K562 (cell line): ENCODE data around the gene CCND3. TPM values are rescaled to one million over a fixed set of nuclear protein-coding genes. Genes with fewer than 3 reads are reported as not detected.

Source experiments
- ATAC-seq: fragments of 200-7000 bp; cut with Tn5 transposase; 3 replicates; pipeline ENCODE4 v1.9.1; 2020; ENCODE audit warnings: moderate library complexity
- BruUV-seq: library from RNA; stranded (reverse); fragments of 400-500 nt; replicated peaks from 2 replicates; lab custom pipeline; 2021; lab: Mats Ljungman, UMichigan
- CTCF ChIA-PET: fragments of 300-600 bp; formaldehyde crosslinking; extraction: SDS; loops from one replicate; lab custom pipeline; 2021; ENCODE audit warnings: low intra/inter-chr PET ratio; lab: Yijun Ruan, JAX
- POLR2A ChIA-PET: fragments of 300-600, 350-650 bp; sonication (Branson Sonifier 250); formaldehyde crosslinking; extraction: SDS; loops from one replicate; lab custom pipeline; 2021; ENCODE audit warnings: antibody characterized with exemption, inconsistent platforms; lab: Yijun Ruan, JAX
- DNase-seq, 4 experiments: peaks; one replicate each; pipeline versions ENCODE4 v3.0.0 to v3.0.0-alpha.2; 2011 to 2018; ENCODE audit warnings: low spot score in 3 of 4, mixed read lengths in 3 of 4; ENCODE audit errors: extremely low read depth in 1 of 4
- FAIRE-seq: peaks from 2 replicates; lab custom pipeline; 2011; peaks lifted over from hg19 to GRCh38; lab: Jason Lieb, UNC
- H2AFZ ChIP-seq: 2 replicates; pipeline ENCODE4 v1.6.0; 2011; ENCODE audit warnings: low read depth, low read length, control low read depth, inconsistent platforms
- H3K27ac ChIP-seq: fragments of 200-600 bp; 3 replicates; pipeline ENCODE4 v1.8.0; 2011; ENCODE audit warnings: low read depth, mild to moderate bottlenecking, control low read depth, inconsistent platforms, low read length, moderate library complexity, mixed read lengths; ENCODE audit errors: extremely low read depth
- H3K27me3 ChIP-seq, 2 experiments: fragments of 300-600 bp in 1 of 2; 2 replicates in 1 of 2; 3 replicates in 1 of 2; pipeline versions ENCODE4 v1.6.0 to v1.8.0; 2011; ENCODE audit warnings: inconsistent platforms in 2 of 2, low read length in 2 of 2, mild to moderate bottlenecking in 1 of 2, mixed read lengths in 1 of 2, moderate library complexity in 1 of 2; ENCODE audit not compliant: control insufficient read depth in 2 of 2, insufficient read depth in 2 of 2
- H3K36me3 ChIP-seq: fragments of 300-600 bp; 3 replicates; pipeline ENCODE4 v1.8.0; 2011; ENCODE audit warnings: mild to moderate bottlenecking, low read length, inconsistent platforms; ENCODE audit not compliant: control insufficient read depth, insufficient read depth
- H3K4me1 ChIP-seq, 2 experiments: fragments of 200-600 bp in 1 of 2; replicated peaks in 1 of 2; 2 replicates in 1 of 2; 3 replicates in 1 of 2; pipeline versions ENCODE4 v1.5.1 to v1.8.0; 2011; ENCODE audit warnings: inconsistent platforms in 2 of 2, low read length in 2 of 2, mild to moderate bottlenecking in 1 of 2, mixed read lengths in 1 of 2, moderate library complexity in 1 of 2; ENCODE audit not compliant: control insufficient read depth in 2 of 2, insufficient read depth in 2 of 2
- H3K4me2 ChIP-seq: 2 replicates; pipeline ENCODE4 v1.6.1; 2011; ENCODE audit warnings: low read length, control low read depth, inconsistent platforms, mixed read lengths; ENCODE audit not compliant: insufficient read depth
- H3K4me3 ChIP-seq: fragments of 200-600 bp; sonication (generic), shearing (Covaris generic); 2 replicates; pipeline ENCODE4 v1.5.1; 2016; ENCODE audit warnings: control low read depth, inconsistent platforms
- H3K79me2 ChIP-seq: fragments of 200-600 bp; 3 replicates; pipeline ENCODE4 v1.8.0; 2011; ENCODE audit warnings: low read length, inconsistent platforms; ENCODE audit not compliant: control insufficient read depth, insufficient read depth
- H3K9ac ChIP-seq, 2 experiments: 2 replicates each; pipeline versions ENCODE4 v1.6.0 to v1.6.1; 2011; ENCODE audit warnings: low read depth in 2 of 2, low read length in 2 of 2, control low read depth in 1 of 2, inconsistent platforms in 1 of 2, mild to moderate bottlenecking in 1 of 2, mixed read lengths in 1 of 2; ENCODE audit not compliant: insufficient read depth in 1 of 2
- H3K9me1 ChIP-seq: one replicate; pipeline ENCODE4 v1.6.0; 2011; ENCODE audit warnings: inconsistent platforms, mild to moderate bottlenecking, low read length, moderate library complexity; ENCODE audit not compliant: control insufficient read depth, insufficient read depth
- H3K9me3 ChIP-seq: replicated peaks from 2 replicates; pipeline ENCODE4 v1.5.1; 2011; ENCODE audit warnings: low read depth, low read length, inconsistent platforms; ENCODE audit not compliant: control insufficient read depth, insufficient read depth
- H4K20me1 ChIP-seq: replicated peaks from 2 replicates; pipeline ENCODE4 v1.6.1; 2011; ENCODE audit warnings: low read length, inconsistent platforms, mixed read lengths; ENCODE audit not compliant: control insufficient read depth, insufficient read depth
- EWSR1 ChIP-seq: fragments of 450-650 bp; IDR thresholded peaks from 2 replicates; pipeline ENCODE4 v1.6.1; 2018; ENCODE audit warnings: borderline replicate concordance, mild to moderate bottlenecking, low read depth, moderate library complexity; ENCODE audit not compliant: partially characterized antibody
- FOXM1 ChIP-seq, 2 experiments: fragments of 450-650 bp in 1 of 2; sonication (generic) in 1 of 2; formaldehyde crosslinking in 1 of 2; IDR thresholded peaks; 2 replicates each; pipeline versions ENCODE4 v1.6.1 to v1.9.0; 2017 to 2022; ENCODE audit warnings: low read depth in 2 of 2, mild to moderate bottlenecking in 2 of 2, missing genetic modification reagents in 1 of 2, moderate library complexity in 1 of 2
- HMGXB4 ChIP-seq: sonication (generic); formaldehyde crosslinking; IDR thresholded peaks from 2 replicates; pipeline ENCODE4 v1.8.1; 2023; ENCODE audit warnings: mild to moderate bottlenecking, missing genetic modification reagents
- LCOR ChIP-seq: sonication (generic); formaldehyde crosslinking; IDR thresholded peaks from 2 replicates; pipeline ENCODE4 v1.8.0; 2022; ENCODE audit warnings: mild to moderate bottlenecking, missing genetic modification reagents
- MAFK ChIP-seq: IDR thresholded peaks from 2 replicates; pipeline ENCODE4 v1.6.1; 2011; ENCODE audit warnings: low read length, improper control_type of control experiment
- POLR3A ChIP-seq: IDR thresholded peaks from 2 replicates; pipeline ENCODE4 v1.6.1; 2011; ENCODE audit warnings: borderline replicate concordance, mild to moderate bottlenecking, moderate library complexity; ENCODE audit not compliant: insufficient read length, insufficient read depth; ENCODE audit errors: extremely low read depth
- STAG1 ChIP-seq: sonication (generic); formaldehyde crosslinking; IDR thresholded peaks from 2 replicates; pipeline ENCODE4 v1.5.0; 2020; ENCODE audit warnings: missing genetic modification reagents, borderline replicate concordance
- XRCC5 ChIP-seq: fragments of 200-400 bp; formaldehyde crosslinking; IDR thresholded peaks from 2 replicates; pipeline ENCODE4 v1.6.1; 2017; ENCODE audit warnings: low read depth, mild to moderate bottlenecking, low read length
- ZKSCAN8 ChIP-seq: fragments of 200-800 bp; sonication (Bioruptor generic); IDR thresholded peaks from 2 replicates; pipeline ENCODE4 v1.6.1; 2016; ENCODE audit warnings: missing genetic modification characterization, missing compliant biosample characterization
- ZNF280A ChIP-seq: fragments of 450-650 bp; IDR thresholded peaks from 2 replicates; pipeline ENCODE4 v1.6.1; 2018; ENCODE audit warnings: mild to moderate bottlenecking, low read depth; ENCODE audit not compliant: partially characterized antibody
- WGBS: fragments of 100-300 bp; shearing (Covaris generic); methylation state at CpG from one replicate; pipeline ENCODE4 v1.1.6; 2016; ENCODE audit warnings: low coverage, mixed read lengths; ENCODE audit not compliant: insufficient coverage; ENCODE audit errors: missing lambda C conversion rate; 5-methylcytosine and 5-hydroxymethylcytosine counted together
- in situ Hi-C: fragments of 300-500 bp; cut with MboI; formaldehyde crosslinking; loops from 4 replicates; pipeline ENCODE4 v1.15.0; 2018; ENCODE audit warnings: inconsistent platforms, mixed read lengths
- intact Hi-C: fragments of 100-400 bp; cut with micrococcal nuclease; formaldehyde crosslinking; loops from 2 replicates; pipeline ENCODE4 v1.14.2; 2022
- polyA plus RNA-seq, 8 experiments: library from polyadenylated mRNA; depleted of rRNA in 4 of 8; stranded (reverse) in 5 of 8; unstranded in 3 of 8; fragments of >200 nt; fragmentation: Nextera tagmentation in 2 of 8; fragmentation: Illumina TruSeq in 1 of 8; extraction: Ambion mirVana in 2 of 8; extraction: Trizol in 1 of 8; gene quantifications; 2 replicates each; pipeline versions ENCODE4 v1.2.1 to v1.2.3, GENCODE V29; 2011 to 2014; ENCODE audit warnings: inconsistent platforms in 1 of 8, missing spikeins in 1 of 8
- total RNA-seq, 7 experiments: library from RNA; depleted of rRNA in 6 of 7; stranded (reverse); fragments of >200 nt in 6 of 7; fragmentation: Illumina TruSeq in 2 of 7; extraction: Trizol in 2 of 7; gene quantifications; 2 replicates each; pipeline versions ENCODE4 v1.2.1 to v1.2.3, GENCODE V29; 2011 to 2021; ENCODE audit warnings: low replicate concordance in 1 of 7
- TF ChIP-seq, protein P1 (sequence below): IDR thresholded peaks from 2 replicates; pipeline ENCODE4 v1.6.1; 2012; ENCODE audit warnings: low read depth, low read length, improper control_type of control experiment, borderline replicate concordance
- TF ChIP-seq, protein P2 (sequence below), 2 experiments: fragments of 450-650 bp; IDR thresholded peaks; 2 replicates each; pipeline ENCODE4 v1.6.1; 2018; ENCODE audit warnings: mild to moderate bottlenecking in 2 of 2, low read depth in 1 of 2; ENCODE audit not compliant: partially characterized antibody in 2 of 2

Gene CCND3
- total and polyA plus RNA-seq, 9 of the 15 experiments (the other 6 are each of a cell fraction or from before 2014, with no cell fraction given): 21.5 to 204 (median 97.4) TPM

GRCh38 chr6:41917528-41917927 lies 24.1 kb downstream of the CCND3 start:
- peak in 1 of 4 experiments; percentile 36 for DNase-seq
- POLR2A ChIA-PET: no interaction called here
- Histone ChIP-seq H3K27ac (peak overlapping the region; percentile 47; the same call in 2 of the 3 replicates), H4K20me1 (no peaks in the 10 kb centered on the region), H3K9ac (no peak overlapping the region), H2AFZ (no peak overlapping the region), H3K79me2 (peaks cover 64% of the 10 kb centered on the region), H3K9me1 (no peaks in the 10 kb centered on the region), H3K9me3 (no peaks in the 10 kb centered on the region), H3K4me2 (no peak overlapping the region), H3K36me3 (peaks cover 49% of the 10 kb centered on the region), H3K4me1 (peaks cover 7 to 12% of the 10 kb centered on the region in 2 experiments; a peak in 4 of 5 replicates), H3K4me3 (no peak overlapping the region), H3K27me3 (no peaks in the 10 kb centered on the region)
- no peak for FAIRE-seq
- CTCF ChIA-PET: interaction anchor here (0.6 kb wide), 1 partner anchor 309 kb away, joined by 5 read pairs; no protein-coding TSS in a partner anchor
- in situ Hi-C loops: no loop called here
- 49% methylated on average over 4 of the region's 4 CpGs for WGBS
- no peak for ATAC-seq
- BruUV-seq: no TSS peak
- intact Hi-C loops: no loop called here
- TF ChIP-seq, protein P1, sequence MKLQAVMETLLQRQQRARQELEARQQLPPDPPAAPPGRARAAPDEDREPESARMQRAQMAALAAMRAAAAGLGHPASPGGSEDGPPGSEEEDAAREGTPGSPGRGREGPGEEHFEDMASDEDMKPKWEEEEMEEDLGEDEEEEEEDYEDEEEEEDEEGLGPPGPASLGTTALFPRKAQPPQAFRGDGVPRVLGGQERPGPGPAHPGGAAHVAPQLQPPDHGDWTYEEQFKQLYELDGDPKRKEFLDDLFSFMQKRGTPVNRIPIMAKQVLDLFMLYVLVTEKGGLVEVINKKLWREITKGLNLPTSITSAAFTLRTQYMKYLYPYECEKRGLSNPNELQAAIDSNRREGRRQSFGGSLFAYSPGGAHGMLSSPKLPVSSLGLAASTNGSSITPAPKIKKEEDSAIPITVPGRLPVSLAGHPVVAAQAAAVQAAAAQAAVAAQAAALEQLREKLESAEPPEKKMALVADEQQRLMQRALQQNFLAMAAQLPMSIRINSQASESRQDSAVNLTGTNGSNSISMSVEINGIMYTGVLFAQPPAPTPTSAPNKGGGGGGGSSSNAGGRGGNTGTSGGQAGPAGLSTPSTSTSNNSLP: no peak
- TF ChIP-seq EWSR1: no peak
- no peak for TF ChIP-seq FOXM1 (IDR thresholded peaks at IDR 0.05; ENCODE audit: low read depth)
- TF ChIP-seq FOXM1 (CRISPR knock-in tag; IDR thresholded peaks at IDR 0.05; ENCODE audit: low read depth): no peak
- no peak for TF ChIP-seq STAG1 (CRISPR knock-in tag)
- TF ChIP-seq, protein P2, sequence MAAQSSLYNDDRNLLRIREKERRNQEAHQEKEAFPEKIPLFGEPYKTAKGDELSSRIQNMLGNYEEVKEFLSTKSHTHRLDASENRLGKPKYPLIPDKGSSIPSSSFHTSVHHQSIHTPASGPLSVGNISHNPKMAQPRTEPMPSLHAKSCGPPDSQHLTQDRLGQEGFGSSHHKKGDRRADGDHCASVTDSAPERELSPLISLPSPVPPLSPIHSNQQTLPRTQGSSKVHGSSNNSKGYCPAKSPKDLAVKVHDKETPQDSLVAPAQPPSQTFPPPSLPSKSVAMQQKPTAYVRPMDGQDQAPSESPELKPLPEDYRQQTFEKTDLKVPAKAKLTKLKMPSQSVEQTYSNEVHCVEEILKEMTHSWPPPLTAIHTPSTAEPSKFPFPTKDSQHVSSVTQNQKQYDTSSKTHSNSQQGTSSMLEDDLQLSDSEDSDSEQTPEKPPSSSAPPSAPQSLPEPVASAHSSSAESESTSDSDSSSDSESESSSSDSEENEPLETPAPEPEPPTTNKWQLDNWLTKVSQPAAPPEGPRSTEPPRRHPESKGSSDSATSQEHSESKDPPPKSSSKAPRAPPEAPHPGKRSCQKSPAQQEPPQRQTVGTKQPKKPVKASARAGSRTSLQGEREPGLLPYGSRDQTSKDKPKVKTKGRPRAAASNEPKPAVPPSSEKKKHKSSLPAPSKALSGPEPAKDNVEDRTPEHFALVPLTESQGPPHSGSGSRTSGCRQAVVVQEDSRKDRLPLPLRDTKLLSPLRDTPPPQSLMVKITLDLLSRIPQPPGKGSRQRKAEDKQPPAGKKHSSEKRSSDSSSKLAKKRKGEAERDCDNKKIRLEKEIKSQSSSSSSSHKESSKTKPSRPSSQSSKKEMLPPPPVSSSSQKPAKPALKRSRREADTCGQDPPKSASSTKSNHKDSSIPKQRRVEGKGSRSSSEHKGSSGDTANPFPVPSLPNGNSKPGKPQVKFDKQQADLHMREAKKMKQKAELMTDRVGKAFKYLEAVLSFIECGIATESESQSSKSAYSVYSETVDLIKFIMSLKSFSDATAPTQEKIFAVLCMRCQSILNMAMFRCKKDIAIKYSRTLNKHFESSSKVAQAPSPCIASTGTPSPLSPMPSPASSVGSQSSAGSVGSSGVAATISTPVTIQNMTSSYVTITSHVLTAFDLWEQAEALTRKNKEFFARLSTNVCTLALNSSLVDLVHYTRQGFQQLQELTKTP (IDR thresholded peaks at IDR 0.05; ENCODE audit: low read depth in 1 of 2, partially characterized antibody in 2 of 2): no peak
- no peak for TF ChIP-seq POLR3A
- TF ChIP-seq ZKSCAN8: no peak
- TF ChIP-seq XRCC5: no peak
- no peak for TF ChIP-seq LCOR
- TF ChIP-seq HMGXB4 (CRISPR knock-in tag): no peak
- TF ChIP-seq MAFK: peak; percentile 92
- TF ChIP-seq ZNF280A: no peak
